Prostate gland (tissue), 2 donors: ENCODE measurements around the gene DAGLA. TPM values are rescaled to one million over a fixed set of nuclear protein-coding genes. Genes with fewer than 3 reads are reported as not detected.

Experiments
- DNase-seq: peaks from one replicate; pipeline ENCODE4 v3.0.0-alpha.2; 2019; ENCODE audit warnings: low spot score
- H3K27ac ChIP-seq, 2 donors: fragments of 200-600 bp; sonication (generic); 2 replicates each; pipeline ENCODE4 v1.5.1; 2017 to 2019
- H3K27me3 ChIP-seq: fragments of 200-600 bp; sonication (generic); replicated peaks from 2 replicates; pipeline ENCODE4 v1.5.1; 2019; ENCODE audit not compliant: insufficient read depth
- H3K36me3 ChIP-seq, 2 donors: fragments of 200-600 bp; sonication (generic); 1 replicate in 1 of 2; 2 replicates in 1 of 2; pipeline versions ENCODE4 v1.5.1 to v1.8.1; 2017 to 2019
- H3K4me1 ChIP-seq: fragments of 200-600 bp; sonication (generic); replicated peaks from 2 replicates; pipeline ENCODE4 v1.5.1; 2019
- H3K4me3 ChIP-seq, 2 donors: fragments of 200-600 bp; sonication (generic); 2 replicates each; pipeline ENCODE4 v1.5.1; 2017 to 2019
- H3K9me3 ChIP-seq: fragments of 200-600 bp; sonication (generic); 2 replicates; pipeline ENCODE4 v1.5.1; 2017
- CTCF ChIP-seq, 4 experiments: fragments of 200-600 bp in 2 of 4; fragments of 450-650 bp in 2 of 4; sonication (generic) in 2 of 4; IDR thresholded peaks; 1 replicate in 3 of 4; 2 replicates in 1 of 4; pipeline ENCODE4 v1.5.1; 2016 to 2019; ENCODE audit warnings: antibody characterized with exemption in 4 of 4, mild to moderate bottlenecking in 2 of 4, moderate library complexity in 2 of 4
- POLR2A ChIP-seq: fragments of 450-650 bp; IDR thresholded peaks from one replicate; pipeline ENCODE4 v1.6.1; 2016; ENCODE audit warnings: antibody characterized with exemption, mild to moderate bottlenecking
- POLR2AphosphoS5 ChIP-seq: sonication (generic); formaldehyde crosslinking; IDR thresholded peaks from one replicate; pipeline ENCODE4 v1.6.1; 2017; ENCODE audit warnings: antibody characterized with exemption
- WGBS: methylation state at CpG from one replicate; pipeline ENCODE4 v1.1.5; 2018; 5-methylcytosine and 5-hydroxymethylcytosine counted together
- intact Hi-C: fragments of 100-400 bp; cut with DNase I; formaldehyde crosslinking; loops from one replicate; pipeline ENCODE4 v1.14.2; 2022
- total RNA-seq, 2 donors: library from RNA; depleted of rRNA; stranded (reverse); fragments of >200 nt; gene quantifications; one replicate each; pipeline ENCODE4 v1.1.0, GENCODE V29; 2016

The DAGLA gene
- total RNA-seq, 2 donors from 2014 or later = 10.8 to 12.2 TPM

- no peaks in the 10 kb centered on the region for H3K9me3 ChIP-seq
- WGBS = 61% methylated on average over 6 of the region's 6 CpGs
- H3K4me3 ChIP-seq = no peak overlapping the region
- TF ChIP-seq POLR2A (no peak), POLR2AphosphoS5 (no peak), CTCF (IDR thresholded peaks at IDR 0.05) (no peak)
- peaks cover 3% of the 10 kb centered on the region for H3K4me1 ChIP-seq
- no peaks in the 10 kb centered on the region for H3K36me3 ChIP-seq
- no peaks in the 10 kb centered on the region for H3K27me3 ChIP-seq
- intact Hi-C loops = no loop called here
- H3K27ac ChIP-seq = no peak overlapping the region
- DNase-seq = no peak
Measured at GRCh38 chr11:61714316-61714715, 34.1 kb downstream of the DAGLA start.

GRCh38 chr11:61714916-61715315 lies 34.7 kb downstream of the DAGLA start:
- H3K27me3 ChIP-seq = no peaks in the 10 kb centered on the region
- WGBS = 93% methylated on average over 5 of the region's 5 CpGs
- no peak overlapping the region for H3K27ac ChIP-seq
- H3K36me3 ChIP-seq = no peaks in the 10 kb centered on the region
- H3K4me3 ChIP-seq = no peak overlapping the region
- peaks cover 3% of the 10 kb centered on the region for H3K4me1 ChIP-seq
- H3K9me3 ChIP-seq = no peaks in the 10 kb centered on the region
- TF ChIP-seq CTCF (IDR thresholded peaks at IDR 0.05) (no peak), POLR2AphosphoS5 (no peak), POLR2A (no peak)
- intact Hi-C loops = no loop called here
- DNase-seq = no peak

GRCh38 chr11:61715867-61716266 lies 35.7 kb downstream of the DAGLA start:
- Histone ChIP-seq H3K4me1 (peaks cover 3% of the 10 kb centered on the region), H3K9me3 (no peaks in the 10 kb centered on the region), H3K27me3 (no peaks in the 10 kb centered on the region), H3K36me3 (no peaks in the 10 kb centered on the region), H3K4me3 (no peak overlapping the region), H3K27ac (no peak overlapping the region)
- TF ChIP-seq CTCF (IDR thresholded peaks at IDR 0.05) (no peak), POLR2A (no peak), POLR2AphosphoS5 (no peak)
- DNase-seq = no peak
- WGBS = 78% methylated on average over 4 of the region's 4 CpGs
- intact Hi-C loops = no loop called here

- Histone ChIP-seq H3K36me3 (no peaks in the 10 kb centered on the region), H3K27me3 (no peaks in the 10 kb centered on the region), H3K27ac (no peak overlapping the region), H3K4me3 (no peak overlapping the region), H3K9me3 (no peaks in the 10 kb centered on the region), H3K4me1 (peaks cover 3% of the 10 kb centered on the region)
- 93% methylated on average over 13 of the region's 13 CpGs for WGBS
- no peak for DNase-seq
- intact Hi-C loops = no loop called here
- TF ChIP-seq POLR2AphosphoS5 (no peak), POLR2A (no peak), CTCF (IDR thresholded peaks at IDR 0.05) (no peak)
Measured at GRCh38 chr11:61716478-61717285, 36.5 kb downstream of the DAGLA start.
